Mucosa of descending colon (tissue), 3 donors: ENCODE data around the gene AHCTF1. TPM values are rescaled to one million over a fixed set of nuclear protein-coding genes. Genes with fewer than 3 reads are reported as not detected.
"Not testable (repeated sequence)": the region's sequence is repeated elsewhere in the genome, so short reads cannot be mapped to it uniquely, and the experiment has no call there.

Experiments
- ATAC-seq: fragments of 200-7000 bp; cut with Tn5 transposase; one replicate; pipeline ENCODE4 v1.9.1; 2020; ENCODE audit warnings: mild to moderate bottlenecking, moderate library complexity
- DNase-seq, 3 donors: peaks; one replicate each; pipeline ENCODE4 v3.0.0-alpha.2; 2020
- H3K36me3 ChIP-seq: fragments of 200-600 bp; one replicate; pipeline ENCODE4 v1.8.0; 2021; ENCODE audit warnings: low read depth, mild to moderate bottlenecking
- H3K4me1 ChIP-seq: fragments of 200-600 bp; one replicate; pipeline ENCODE4 v1.8.0; 2021; ENCODE audit warnings: low read depth, mild to moderate bottlenecking
- H3K4me3 ChIP-seq: fragments of 200-600 bp; one replicate; pipeline ENCODE4 v1.8.0; 2021; ENCODE audit warnings: mild to moderate bottlenecking
- H3K9me3 ChIP-seq: fragments of 200-600 bp; one replicate; pipeline ENCODE4 v1.8.0; 2021; ENCODE audit warnings: mild to moderate bottlenecking
- CTCF ChIP-seq: fragments of 200-600 bp; IDR thresholded peaks from one replicate; pipeline ENCODE4 v1.8.0; 2022; ENCODE audit warnings: antibody characterized with exemption, mild to moderate bottlenecking
- intact Hi-C, 2 donors: fragments of 100-400 bp; cut with DNase I in 1 of 2; cut with micrococcal nuclease in 1 of 2; formaldehyde crosslinking; loops; one replicate each; pipeline versions ENCODE4 v1.11.0 to v1.11.1; 2022; cut with DNase I, micrococcal nuclease
- total RNA-seq, 3 donors: library from RNA; stranded (reverse); fragmentation: NEBNext Ultra II Directional in 2 of 3; extraction: Animal tissue kit (Norgen Biotek cat#: 25700) in 2 of 3; gene quantifications; one replicate each; pipeline versions ENCODE4 v1.2.1 to v1.2.4, GENCODE V29; 2021 to 2023
- donor health status: DM: no; HTN: no; CAD: no; lungs with moderate emphysema.
- donor health status: DM: no; HTN: no; CAD: no.
- donor health status: DM: no; HTN: yes; CAD: no.

Gene AHCTF1
- total RNA-seq, 3 donors from 2014 or later, result 25.5 to 41.6 (median 27.6) TPM

- intact Hi-C loops, result no loop called here
- H3K9me3 ChIP-seq, result no peaks in the 10 kb centered on the region
- no peak for TF ChIP-seq CTCF
- DNase-seq, result no peak
- no peaks in the 10 kb centered on the region for H3K4me1 ChIP-seq
- no peak for ATAC-seq
- H3K4me3 ChIP-seq, result no peak overlapping the region
- no peaks in the 10 kb centered on the region for H3K36me3 ChIP-seq
Measured at GRCh38 chr1:246919902-246920301, 11.8 kb downstream of the AHCTF1 start.

- DNase-seq, H3K9me3 ChIP-seq, intact Hi-C loops, H3K36me3 ChIP-seq, H3K4me3 ChIP-seq, H3K4me1 ChIP-seq, ATAC-seq: not testable (repeated sequence)
Measured at GRCh38 chr1:246916026-246916923, 15.5 kb downstream of the AHCTF1 start.

GRCh38 chr1:246907472-246907871 lies 24.3 kb downstream of the AHCTF1 start:
- Histone ChIP-seq H3K9me3 (no peaks in the 10 kb centered on the region), H3K36me3 (no peaks in the 10 kb centered on the region), H3K4me1 (no peaks in the 10 kb centered on the region), H3K4me3 (no peak overlapping the region)
- intact Hi-C loops, result no loop called here
- peak; percentile 66 for ATAC-seq
- DNase-seq, result peak in 1 of 3 donors; percentile 63
- TF ChIP-seq CTCF, result peak; percentile 16

- intact Hi-C loops, result no loop called here
- ATAC-seq (peak; percentile 20), DNase-seq (no peak)
- H3K36me3 ChIP-seq, result no peaks in the 10 kb centered on the region
- no peaks in the 10 kb centered on the region for H3K4me1 ChIP-seq
- H3K4me3 ChIP-seq, result no peak overlapping the region
- no peak for TF ChIP-seq CTCF
- no peaks in the 10 kb centered on the region for H3K9me3 ChIP-seq
Measured at GRCh38 chr1:246906833-246907232, 24.9 kb downstream of the AHCTF1 start.

GRCh38 chr1:246901874-246902273 lies 29.9 kb downstream of the AHCTF1 start:
- Histone ChIP-seq H3K4me3 (no peak overlapping the region), H3K9me3 (no peaks in the 10 kb centered on the region), H3K36me3 (no peaks in the 10 kb centered on the region), H3K4me1 (no peaks in the 10 kb centered on the region)
- DNase-seq, result no peak
- ATAC-seq, result no peak
- no peak for TF ChIP-seq CTCF
- intact Hi-C loops, result no loop called here

GRCh38 chr1:246897302-246897701 lies 34.4 kb downstream of the AHCTF1 start:
- intact Hi-C loops, result no loop called here
- H3K9me3 ChIP-seq, result no peaks in the 10 kb centered on the region
- no peak for TF ChIP-seq CTCF
- ATAC-seq (no peak), DNase-seq (no peak)
- H3K4me1 ChIP-seq, result no peaks in the 10 kb centered on the region
- H3K36me3 ChIP-seq, result no peaks in the 10 kb centered on the region
- no peak overlapping the region for H3K4me3 ChIP-seq
